GM21786 (cell line): ENCODE results near the gene DCUN1D1.

Experiments
- ATAC-seq: cut with Tn5 transposase; IDR thresholded peaks from one replicate; pipeline ENCODE4 v1.9.1; 2021; ENCODE audit not compliant: unreplicated experiment

DCUN1D1 gene

DNA sequence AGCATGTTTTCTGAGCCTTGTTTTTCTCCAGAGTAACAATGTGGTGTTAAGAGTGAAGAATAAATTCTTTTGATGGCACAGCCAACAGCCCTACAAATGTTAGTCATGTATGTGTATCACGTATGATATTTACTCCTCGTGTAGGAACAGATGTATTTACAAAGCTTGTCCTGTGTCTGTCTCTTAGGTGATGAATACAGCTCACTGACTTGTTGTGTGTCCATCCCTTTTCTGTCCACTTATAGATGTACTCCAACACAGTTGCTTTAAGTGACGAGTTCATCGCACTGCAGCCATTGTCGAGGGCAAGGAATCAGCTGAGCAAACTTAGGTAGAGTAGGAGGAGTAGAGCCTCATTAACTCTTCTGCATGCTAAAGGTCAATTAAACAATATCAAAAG, 78.1 kb downstream of the DCUN1D1 start:
- ATAC-seq: no peak

DNA sequence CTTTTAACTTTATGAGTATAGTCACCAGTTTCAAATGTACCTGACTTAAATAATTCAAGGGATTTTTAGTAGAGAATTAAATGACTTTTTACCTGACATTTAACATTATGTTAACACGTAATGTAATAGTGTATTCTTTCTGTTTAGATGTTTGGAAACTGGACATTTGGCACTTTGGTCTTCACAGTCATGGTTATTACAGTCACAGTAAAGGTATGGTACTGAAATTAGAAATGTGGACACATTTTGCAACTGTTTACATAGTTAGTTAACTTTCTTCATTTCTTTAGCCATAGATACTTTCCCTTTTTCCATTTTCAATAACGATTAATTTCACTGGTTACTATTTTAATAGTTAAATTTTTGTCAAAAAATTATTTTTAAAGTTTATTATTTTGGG, 83.8 kb downstream of the DCUN1D1 start:
- no peak for ATAC-seq

DNA sequence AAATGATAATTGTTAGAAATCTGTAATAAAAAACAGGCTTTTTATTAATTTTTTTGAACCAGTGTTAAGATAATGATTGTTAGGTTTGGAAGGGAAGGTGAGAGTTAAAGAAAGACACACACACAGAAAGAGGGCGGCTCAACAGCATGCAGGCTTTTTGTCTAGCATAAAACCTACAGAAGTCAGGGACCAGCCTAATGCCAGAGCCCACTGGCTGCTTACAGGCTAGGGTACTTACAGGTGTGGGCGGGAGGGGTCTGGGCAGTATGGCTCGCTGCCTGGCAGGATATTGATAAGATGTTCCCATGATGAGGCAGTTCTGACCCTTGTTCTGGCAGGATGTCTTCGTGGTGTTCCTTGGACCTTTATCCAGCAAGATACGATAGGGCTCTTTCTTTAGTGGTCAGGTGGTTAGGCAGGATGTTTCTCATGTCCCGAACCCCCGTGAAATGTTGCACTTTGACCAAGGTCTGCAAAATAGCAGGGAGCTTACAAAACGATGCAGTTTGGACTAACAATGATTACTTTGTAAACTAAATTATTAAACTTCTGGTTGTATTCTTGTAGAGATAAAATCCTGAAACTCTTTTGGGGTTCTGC, 84.7 kb downstream of the DCUN1D1 start:
- no peak for ATAC-seq

DNA sequence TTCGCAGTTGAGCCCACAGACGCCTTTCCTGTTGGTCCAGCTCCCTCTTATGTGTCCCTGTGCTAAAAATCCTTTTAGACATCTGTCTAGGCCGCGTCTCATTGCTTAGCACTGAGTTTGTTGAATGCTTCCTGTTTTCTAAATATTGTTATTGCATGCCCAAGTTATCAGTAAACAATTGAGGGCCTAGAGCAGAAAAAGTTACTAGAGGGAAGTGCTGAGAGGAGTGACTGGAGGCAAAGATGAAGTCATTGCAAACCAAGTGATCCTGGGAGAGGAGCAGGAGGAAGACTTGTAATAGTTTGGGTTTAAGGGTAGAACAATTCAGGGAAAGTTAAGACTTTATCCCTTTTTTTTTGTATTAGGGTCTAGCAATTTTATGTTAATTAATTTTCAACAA, 88.1 kb downstream of the DCUN1D1 start:
- no peak for ATAC-seq

DNA sequence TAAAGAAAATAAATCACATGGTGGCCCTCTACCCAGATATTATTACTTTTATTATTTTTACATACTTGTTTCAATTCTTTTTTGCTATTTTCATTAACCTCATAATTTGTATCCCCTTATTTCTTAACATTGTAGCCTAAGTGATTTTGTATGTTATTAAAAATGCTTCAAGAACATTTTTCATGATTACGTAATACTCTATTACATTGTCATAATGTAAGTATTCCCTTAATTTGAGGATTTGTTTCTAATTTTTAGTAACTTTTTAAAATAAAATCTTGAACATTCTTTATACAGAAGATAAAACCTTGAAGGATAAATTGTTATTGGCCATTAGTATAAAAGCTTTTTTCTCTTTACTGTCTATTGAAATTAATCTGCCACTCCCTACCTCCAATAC, 89.0 kb downstream of the DCUN1D1 start:
- ATAC-seq: no peak

DNA sequence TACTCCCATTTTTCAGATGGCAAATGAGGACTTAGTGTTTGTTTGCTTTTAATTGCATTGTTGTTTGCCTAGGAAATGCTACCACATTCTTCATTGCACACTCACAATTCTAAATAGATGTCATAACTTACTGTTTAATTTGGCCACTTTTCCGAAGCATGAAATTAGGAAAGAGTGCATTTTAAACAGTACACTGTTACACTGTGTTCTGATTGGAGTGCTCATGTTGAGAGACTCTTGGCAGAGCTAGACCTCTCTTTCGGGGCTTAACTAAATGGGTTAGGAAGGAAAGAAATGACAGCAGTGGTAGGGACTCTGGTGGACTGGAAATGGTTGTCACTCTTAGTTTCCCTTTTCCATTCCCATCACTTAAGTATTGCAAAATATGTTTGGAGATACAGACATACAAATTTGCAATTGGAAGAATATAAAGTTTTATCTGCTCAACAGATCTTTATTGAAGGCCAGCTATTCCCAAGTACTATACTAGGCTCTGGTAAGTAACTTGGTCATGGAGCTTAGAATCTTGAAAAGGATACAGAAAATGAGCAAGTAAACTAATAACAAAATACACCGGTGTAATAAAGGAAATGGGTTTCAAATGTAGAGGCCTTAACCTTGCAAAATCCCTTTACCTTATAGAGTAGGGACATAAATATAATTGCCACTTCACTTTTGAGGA, 90.2 kb downstream of the DCUN1D1 start:
- no peak for ATAC-seq
